GM20000 (cell line): ENCODE measurements around the gene VCAN.

Source experiments
- DNase-seq: peaks from one replicate; pipeline ENCODE4 v3.0.0; 2012; ENCODE audit warnings: low spot score
- TF ChIP-seq, protein P1 (sequence below): IDR thresholded peaks from 2 replicates; pipeline ENCODE4 v1.5.1; 2012; ENCODE audit warnings: mild to moderate bottlenecking, control low read depth; ENCODE audit errors: extremely low read depth, missing control alignments

Gene VCAN

DNA sequence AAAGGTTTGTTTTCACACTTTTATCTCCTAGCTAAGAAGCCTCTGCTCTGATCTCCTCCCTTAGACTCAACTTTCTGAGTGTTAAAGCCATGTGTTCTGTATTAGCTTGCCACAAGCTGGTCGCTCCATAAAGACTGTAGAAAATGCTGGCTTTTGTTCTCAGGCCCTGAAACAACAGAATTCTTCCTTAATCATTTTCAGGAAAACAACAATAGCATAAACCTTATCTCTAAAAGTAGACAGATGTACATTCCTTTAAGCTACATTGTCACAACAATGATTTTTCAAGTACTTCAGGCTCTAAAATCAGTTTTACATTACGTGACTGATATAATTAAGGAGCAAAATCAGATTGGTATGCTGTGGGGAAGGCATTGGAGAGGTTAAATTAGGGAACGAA is 41.9 kb downstream of the VCAN start:
- TF ChIP-seq, protein P1, sequence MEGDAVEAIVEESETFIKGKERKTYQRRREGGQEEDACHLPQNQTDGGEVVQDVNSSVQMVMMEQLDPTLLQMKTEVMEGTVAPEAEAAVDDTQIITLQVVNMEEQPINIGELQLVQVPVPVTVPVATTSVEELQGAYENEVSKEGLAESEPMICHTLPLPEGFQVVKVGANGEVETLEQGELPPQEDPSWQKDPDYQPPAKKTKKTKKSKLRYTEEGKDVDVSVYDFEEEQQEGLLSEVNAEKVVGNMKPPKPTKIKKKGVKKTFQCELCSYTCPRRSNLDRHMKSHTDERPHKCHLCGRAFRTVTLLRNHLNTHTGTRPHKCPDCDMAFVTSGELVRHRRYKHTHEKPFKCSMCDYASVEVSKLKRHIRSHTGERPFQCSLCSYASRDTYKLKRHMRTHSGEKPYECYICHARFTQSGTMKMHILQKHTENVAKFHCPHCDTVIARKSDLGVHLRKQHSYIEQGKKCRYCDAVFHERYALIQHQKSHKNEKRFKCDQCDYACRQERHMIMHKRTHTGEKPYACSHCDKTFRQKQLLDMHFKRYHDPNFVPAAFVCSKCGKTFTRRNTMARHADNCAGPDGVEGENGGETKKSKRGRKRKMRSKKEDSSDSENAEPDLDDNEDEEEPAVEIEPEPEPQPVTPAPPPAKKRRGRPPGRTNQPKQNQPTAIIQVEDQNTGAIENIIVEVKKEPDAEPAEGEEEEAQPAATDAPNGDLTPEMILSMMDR, result no peak
- no peak for DNase-seq

DNA sequence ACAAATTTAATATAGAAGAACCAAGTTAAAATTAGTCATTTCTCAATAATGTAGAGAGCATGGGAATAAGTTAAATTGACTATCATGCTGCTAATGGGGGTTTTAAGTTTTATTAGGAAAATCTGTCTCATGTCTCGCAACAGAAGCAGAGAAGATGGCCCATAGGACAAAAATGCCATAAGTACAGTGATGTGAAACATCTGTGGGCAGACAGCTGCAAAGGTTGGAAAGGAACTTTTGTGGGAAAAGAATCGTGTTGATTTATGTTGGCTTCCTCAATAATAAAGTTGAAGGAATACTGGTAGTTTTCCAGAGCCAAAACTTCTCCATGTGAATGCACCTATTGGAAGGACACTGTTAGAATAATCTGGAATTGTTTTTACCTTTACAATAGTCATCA is 44.8 kb downstream of the VCAN start:
- TF ChIP-seq, protein P1, result no peak

DNA sequence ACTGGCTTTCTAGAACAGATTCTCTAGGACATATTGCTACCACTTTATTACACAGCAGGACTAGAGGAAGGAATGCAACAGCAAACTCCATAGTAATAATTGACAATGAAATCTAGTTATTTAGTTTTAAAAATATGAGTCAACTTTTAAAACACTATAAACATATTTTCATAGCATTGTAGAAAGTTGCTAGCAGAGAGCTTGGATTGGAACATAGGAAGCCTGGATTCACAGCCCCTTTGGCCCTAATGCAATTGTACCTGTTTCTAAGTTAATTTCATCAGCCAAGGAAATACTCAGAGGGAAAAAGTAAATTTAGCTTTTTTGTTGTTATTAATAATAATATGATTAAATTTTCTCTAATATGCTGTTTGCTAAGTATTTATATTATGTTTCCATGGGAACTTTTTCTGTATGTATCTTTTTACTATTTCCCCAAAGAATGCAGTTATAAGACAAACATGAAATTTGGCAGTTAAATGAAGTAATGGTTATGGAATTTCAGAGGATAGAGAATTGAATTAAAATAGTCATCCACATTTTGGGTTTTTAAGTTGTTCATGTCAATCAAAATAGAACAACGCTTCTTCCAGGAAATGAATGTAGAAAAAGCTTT is 45.6 kb downstream of the VCAN start:
- TF ChIP-seq, protein P1, result no peak
- no peak for DNase-seq

More for the DNA sequence above, 44.8 kb downstream of the VCAN start:
- no peak for DNase-seq

DNA sequence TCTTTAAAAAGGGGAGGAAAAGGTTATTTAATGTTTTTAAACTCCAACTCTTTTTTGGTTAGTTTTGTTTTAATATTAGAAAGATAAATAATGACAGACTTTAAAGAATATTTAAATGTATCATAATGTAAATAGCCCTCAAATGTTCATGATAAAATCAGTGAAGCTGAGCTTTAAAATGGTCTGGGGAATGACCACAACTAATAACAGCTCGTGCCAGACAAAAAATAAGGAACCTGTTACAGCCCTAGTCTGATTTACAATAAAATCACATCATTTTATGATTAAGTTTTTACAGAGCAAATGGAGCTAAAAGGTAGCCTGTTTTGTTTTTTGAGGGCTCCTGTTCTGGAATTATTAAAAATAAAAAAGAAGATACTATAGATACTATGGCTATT is 46.1 kb downstream of the VCAN start:
- TF ChIP-seq, protein P1, result no peak
- no peak for DNase-seq

DNA sequence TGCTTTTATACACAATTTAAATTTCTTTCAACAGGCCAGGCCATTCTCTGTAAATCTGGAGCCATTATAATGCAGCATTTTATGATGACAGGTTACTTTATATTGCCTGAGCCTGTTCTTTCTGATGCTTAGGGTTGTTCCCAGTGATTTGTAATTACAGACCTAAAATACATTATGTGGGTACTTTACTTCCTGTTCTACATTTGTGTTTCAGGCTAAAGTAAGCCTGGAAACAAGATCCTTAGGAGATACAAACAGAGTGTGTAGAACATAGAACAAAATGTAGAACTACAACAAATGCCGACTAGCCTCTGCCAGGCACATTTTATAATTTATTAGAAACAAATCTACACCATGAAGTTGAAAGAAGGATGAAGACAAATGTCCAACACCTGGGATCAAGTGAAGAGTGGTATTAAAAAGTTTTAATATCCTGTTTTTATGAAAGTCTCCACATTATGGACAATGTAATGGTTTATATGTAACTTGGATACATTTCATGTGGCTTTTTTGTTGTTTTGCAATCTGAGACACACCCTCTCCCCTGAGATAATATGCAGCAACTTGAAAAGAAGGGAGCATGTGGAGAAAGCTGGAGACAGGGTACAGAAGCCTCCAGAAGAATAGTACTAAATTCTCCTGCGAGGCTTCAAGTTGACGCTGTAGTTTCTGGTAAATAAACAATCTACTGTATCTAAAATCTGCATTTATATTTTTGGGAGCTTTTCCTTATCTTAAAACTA is 46.9 kb downstream of the VCAN start:
- no peak for DNase-seq
- TF ChIP-seq, protein P1, result no peak

DNA sequence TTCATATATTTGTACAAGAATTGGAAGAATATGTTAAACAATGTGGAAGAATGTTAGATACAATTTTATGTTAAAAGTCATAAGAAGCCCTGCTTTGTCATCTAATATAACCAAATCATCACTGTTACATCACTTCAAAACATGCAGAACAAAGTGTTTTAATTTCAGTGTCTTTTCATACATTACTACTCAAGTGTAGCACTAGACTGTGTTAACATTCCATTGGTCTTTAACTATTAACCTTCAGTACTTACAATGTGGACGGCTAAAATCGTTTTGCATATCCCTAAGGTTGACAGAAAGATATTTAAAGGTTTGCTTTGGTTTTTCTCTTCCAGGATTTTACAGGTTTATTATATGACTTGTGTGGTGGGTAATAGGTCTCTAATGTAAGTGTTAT is 50.9 kb downstream of the VCAN start:
- DNase-seq, result no peak
- TF ChIP-seq, protein P1, result no peak

DNA sequence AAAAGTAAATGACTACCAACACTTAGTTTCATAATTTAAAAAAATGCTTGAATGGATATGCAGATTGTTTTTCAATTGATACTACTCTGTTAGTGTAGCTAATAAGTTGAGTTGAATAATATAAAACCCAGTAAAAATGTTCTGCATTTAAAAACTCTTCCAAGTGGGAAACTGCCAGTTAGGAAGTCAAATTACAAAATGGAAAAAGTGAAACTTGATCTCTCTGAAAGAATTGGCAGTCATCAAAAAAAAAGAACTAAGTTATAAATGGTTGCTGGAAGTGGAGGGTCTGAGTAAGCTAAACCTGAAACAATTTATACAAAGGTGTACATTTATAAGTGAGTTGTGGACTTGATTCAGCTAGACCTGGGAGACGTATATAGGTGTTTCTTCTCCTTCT is 52.4 kb downstream of the VCAN start:
- TF ChIP-seq, protein P1, result no peak
- DNase-seq, result no peak
